Sigmoid colon (tissue), 7 donors: ENCODE data around the gene FCRL1. TPM values are rescaled to one million over a fixed set of nuclear protein-coding genes. Genes with fewer than 3 reads are reported as not detected.

Source experiments
- DNase-seq: peaks from one replicate; pipeline ENCODE4 v3.0.0-alpha.2; 2019
- H3K27ac ChIP-seq, 4 donors: fragments of 200-600 bp; sonication (generic); one replicate each; pipeline ENCODE4 v1.5.1; 2016 to 2019; ENCODE audit warnings: mild to moderate bottlenecking in 1 of 4
- H3K27me3 ChIP-seq, 3 donors: fragments of 200-600 bp; sonication (generic); one replicate each; pipeline ENCODE4 v1.5.1; 2019; ENCODE audit warnings: mild to moderate bottlenecking in 1 of 3
- H3K36me3 ChIP-seq, 4 donors: fragments of 200-600 bp; sonication (generic); one replicate each; pipeline ENCODE4 v1.5.1; 2016 to 2019
- H3K4me1 ChIP-seq, 4 donors: fragments of 200-600 bp; sonication (generic); one replicate each; pipeline ENCODE4 v1.5.1; 2017 to 2019
- H3K4me3 ChIP-seq, 4 donors: fragments of 200-600 bp; sonication (generic); one replicate each; pipeline ENCODE4 v1.5.1; 2017 to 2019; ENCODE audit warnings: mild to moderate bottlenecking in 2 of 4, moderate library complexity in 1 of 4
- H3K9me3 ChIP-seq, 4 donors: fragments of 200-600 bp in 3 of 4; sonication (generic) in 3 of 4; one replicate each; pipeline versions ENCODE4 v1.5.1 to v1.6.1; 2013 to 2019
- EP300 ChIP-seq, 4 donors: sonication (generic); formaldehyde crosslinking; IDR thresholded peaks; one replicate each; pipeline ENCODE4 v1.6.1; 2017; ENCODE audit warnings: antibody characterized with exemption in 4 of 4
- POLR2A ChIP-seq, 2 donors: fragments of 450-650 bp; IDR thresholded peaks; one replicate each; pipeline ENCODE4 v1.6.1; 2016; ENCODE audit warnings: antibody characterized with exemption in 2 of 2, mild to moderate bottlenecking in 2 of 2, moderate library complexity in 2 of 2
- POLR2AphosphoS5 ChIP-seq, 4 donors: sonication (generic); formaldehyde crosslinking; IDR thresholded peaks; one replicate each; pipeline ENCODE4 v1.6.1; 2017; ENCODE audit warnings: antibody characterized with exemption in 4 of 4
- WGBS, 2 donors: extraction: QIAGEN DNeasy Blood & Tissue Kit; methylation state at CpG; one replicate each; pipeline ENCODE4 v1.1.7; 2013; 5-methylcytosine and 5-hydroxymethylcytosine counted together
- intact Hi-C: fragments of 100-400 bp; cut with DNase I; formaldehyde crosslinking; loops from one replicate; pipeline ENCODE4 v1.15.1; 2023
- polyA plus RNA-seq, 3 donors: library from polyadenylated mRNA; stranded (reverse); fragments of 200-250 nt; gene quantifications; one replicate each; pipeline ENCODE4 v1.2.3, GENCODE V29; 2013
- total RNA-seq, 4 donors: library from RNA; depleted of rRNA; stranded (reverse); fragments of >200 nt; gene quantifications; one replicate each; pipeline ENCODE4 v1.1.0, GENCODE V29; 2016
- TF ChIP-seq, protein P1 (sequence below), 4 experiments: fragments of 450-650 bp in 3 of 4; fragments of 200-600 bp in 1 of 4; IDR thresholded peaks; one replicate each; pipeline ENCODE4 v1.5.1; 2016 to 2019; ENCODE audit warnings: antibody characterized with exemption in 4 of 4, mild to moderate bottlenecking in 3 of 4, moderate library complexity in 2 of 4
- donor health status: healthy with polysubstance abuse.
- donor health status: Bipolar disorder and iron deficiency.
- donor health status: healthy.

The FCRL1 gene
- total and polyA plus RNA-seq, 7 donors = 0.60 to 35.4 TPM; not detected in 5

DNA sequence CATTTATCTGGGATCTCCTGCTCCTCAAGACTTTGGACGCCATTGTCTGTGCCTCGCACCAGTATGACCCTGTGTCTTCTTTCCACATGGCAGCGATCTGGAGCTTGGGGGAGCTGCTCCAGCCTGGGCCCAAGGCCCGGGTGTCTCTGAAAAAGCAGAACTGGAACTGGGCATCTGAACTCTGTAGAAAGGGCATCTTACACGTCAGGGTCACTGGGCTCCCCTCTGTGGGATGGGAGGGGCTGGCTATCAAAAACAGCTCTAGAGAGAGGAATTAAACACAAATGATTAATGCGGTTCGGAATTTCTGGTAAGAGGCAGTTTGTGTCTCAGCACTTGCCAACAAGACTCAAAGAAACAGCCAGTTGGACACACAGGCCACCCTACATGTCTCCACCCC is 16.1 kb downstream of the FCRL1 start:
- Histone ChIP-seq H3K4me3 (no peak overlapping the region), H3K27ac (no peak overlapping the region), H3K4me1 (no peaks in the 10 kb centered on the region), H3K27me3 (no peaks in the 10 kb centered on the region), H3K9me3 (no peaks in the 10 kb centered on the region), H3K36me3 (no peaks in the 10 kb centered on the region)
- WGBS, 2 donors = 80 to 84% methylated on average over 7 of the region's 7 CpGs
- intact Hi-C loops = no loop called here
- no peak for DNase-seq
- TF ChIP-seq, protein P1, sequence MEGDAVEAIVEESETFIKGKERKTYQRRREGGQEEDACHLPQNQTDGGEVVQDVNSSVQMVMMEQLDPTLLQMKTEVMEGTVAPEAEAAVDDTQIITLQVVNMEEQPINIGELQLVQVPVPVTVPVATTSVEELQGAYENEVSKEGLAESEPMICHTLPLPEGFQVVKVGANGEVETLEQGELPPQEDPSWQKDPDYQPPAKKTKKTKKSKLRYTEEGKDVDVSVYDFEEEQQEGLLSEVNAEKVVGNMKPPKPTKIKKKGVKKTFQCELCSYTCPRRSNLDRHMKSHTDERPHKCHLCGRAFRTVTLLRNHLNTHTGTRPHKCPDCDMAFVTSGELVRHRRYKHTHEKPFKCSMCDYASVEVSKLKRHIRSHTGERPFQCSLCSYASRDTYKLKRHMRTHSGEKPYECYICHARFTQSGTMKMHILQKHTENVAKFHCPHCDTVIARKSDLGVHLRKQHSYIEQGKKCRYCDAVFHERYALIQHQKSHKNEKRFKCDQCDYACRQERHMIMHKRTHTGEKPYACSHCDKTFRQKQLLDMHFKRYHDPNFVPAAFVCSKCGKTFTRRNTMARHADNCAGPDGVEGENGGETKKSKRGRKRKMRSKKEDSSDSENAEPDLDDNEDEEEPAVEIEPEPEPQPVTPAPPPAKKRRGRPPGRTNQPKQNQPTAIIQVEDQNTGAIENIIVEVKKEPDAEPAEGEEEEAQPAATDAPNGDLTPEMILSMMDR (IDR thresholded peaks at IDR 0.05) = no peak
- no peak for TF ChIP-seq POLR2AphosphoS5 (IDR thresholded peaks at IDR 0.05)
- TF ChIP-seq POLR2A (IDR thresholded peaks at IDR 0.05) = no peak
- no peak for TF ChIP-seq EP300 (IDR thresholded peaks at IDR 0.05)

DNA sequence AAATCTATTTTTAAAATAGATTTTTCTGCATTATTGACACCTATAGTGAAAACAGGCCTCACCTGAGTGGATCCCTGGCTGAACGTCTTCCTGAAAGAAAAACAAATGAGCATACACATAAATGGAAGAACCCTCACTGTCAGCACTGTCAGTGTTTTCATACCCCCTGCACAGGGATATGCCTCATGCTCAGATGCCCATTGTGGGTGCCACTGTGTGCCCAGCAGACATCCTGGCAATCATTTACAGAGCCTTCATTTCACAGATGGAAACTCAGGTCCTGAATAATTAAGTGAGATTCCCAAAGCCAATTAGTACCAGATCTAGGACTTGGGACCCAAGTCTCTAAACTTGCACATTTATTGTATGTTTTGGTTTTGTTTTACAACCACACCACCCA is 19.9 kb downstream of the FCRL1 start:
- Histone ChIP-seq H3K4me1 (no peaks in the 10 kb centered on the region), H3K4me3 (no peak overlapping the region), H3K36me3 (no peaks in the 10 kb centered on the region), H3K27me3 (no peaks in the 10 kb centered on the region), H3K27ac (no peak overlapping the region), H3K9me3 (no peaks in the 10 kb centered on the region)
- 56 to 63% methylated on average over 1 of the region's 1 CpG for WGBS, 2 donors
- DNase-seq = no peak
- intact Hi-C loops = no loop called here
- TF ChIP-seq, protein P1 (IDR thresholded peaks at IDR 0.05) = no peak
- no peak for TF ChIP-seq POLR2AphosphoS5 (IDR thresholded peaks at IDR 0.05)
- TF ChIP-seq EP300 (IDR thresholded peaks at IDR 0.05) = no peak
- TF ChIP-seq POLR2A (IDR thresholded peaks at IDR 0.05) = no peak

DNA sequence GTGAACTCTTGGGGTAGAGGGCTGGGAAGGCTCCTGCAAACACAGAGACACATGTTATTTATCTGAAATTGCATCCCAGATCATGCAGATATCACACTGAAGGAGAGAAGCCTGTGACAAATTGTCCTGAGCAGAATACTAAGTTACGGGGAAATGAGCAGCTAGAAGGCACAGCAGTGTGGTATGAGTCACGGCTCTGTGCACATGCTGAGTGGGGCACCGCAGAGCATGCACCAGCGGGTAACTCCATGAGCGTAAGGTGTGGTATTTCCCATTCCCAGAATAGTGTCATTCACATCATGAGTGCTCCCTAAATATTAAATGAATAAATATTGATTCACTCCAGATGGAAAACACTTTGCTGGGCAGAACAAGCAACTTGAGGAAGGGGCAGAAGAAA is 21.7 kb downstream of the FCRL1 start:
- Histone ChIP-seq H3K9me3 (no peaks in the 10 kb centered on the region), H3K27me3 (no peaks in the 10 kb centered on the region), H3K36me3 (no peaks in the 10 kb centered on the region), H3K27ac (no peak overlapping the region), H3K4me3 (no peak overlapping the region), H3K4me1 (no peaks in the 10 kb centered on the region)
- TF ChIP-seq, protein P1 (IDR thresholded peaks at IDR 0.05) = no peak
- TF ChIP-seq POLR2A (IDR thresholded peaks at IDR 0.05) (no peak), EP300 (IDR thresholded peaks at IDR 0.05) (no peak), POLR2AphosphoS5 (IDR thresholded peaks at IDR 0.05) (no peak)
- intact Hi-C loops = no loop called here
- no peak for DNase-seq
- 70 to 88% methylated on average over 5 of the region's 5 CpGs for WGBS, 2 donors

DNA sequence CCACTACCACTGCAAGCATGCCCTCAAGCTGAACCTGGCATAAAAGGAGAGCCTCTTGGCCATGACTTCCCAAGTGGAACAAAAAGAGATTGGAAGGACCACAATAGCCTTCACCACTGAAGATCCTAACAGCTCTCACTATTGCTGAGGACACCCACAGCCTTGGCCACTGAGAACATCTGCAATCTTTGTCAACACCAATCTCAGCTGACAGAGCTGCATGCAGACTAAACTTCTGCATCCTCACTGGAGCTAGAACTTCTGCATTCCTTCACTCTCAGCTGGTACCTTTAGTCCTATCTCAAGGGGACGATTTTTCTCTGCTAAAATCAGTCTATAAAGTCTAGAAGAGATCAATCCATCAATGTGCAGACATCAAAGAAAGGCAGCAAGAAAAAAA is 34.7 kb downstream of the FCRL1 start:
- TF ChIP-seq POLR2A (IDR thresholded peaks at IDR 0.05) = no peak
- Histone ChIP-seq H3K36me3 (no peaks in the 10 kb centered on the region), H3K9me3 (no peaks in the 10 kb centered on the region), H3K27me3 (no peaks in the 10 kb centered on the region), H3K27ac (no peak overlapping the region), H3K4me1 (no peaks in the 10 kb centered on the region), H3K4me3 (no peak overlapping the region)
- DNase-seq = no peak
- WGBS, 2 donors = 29 to 59% methylated on average over 1 of the region's 1 CpG
- intact Hi-C loops = no loop called here

DNA sequence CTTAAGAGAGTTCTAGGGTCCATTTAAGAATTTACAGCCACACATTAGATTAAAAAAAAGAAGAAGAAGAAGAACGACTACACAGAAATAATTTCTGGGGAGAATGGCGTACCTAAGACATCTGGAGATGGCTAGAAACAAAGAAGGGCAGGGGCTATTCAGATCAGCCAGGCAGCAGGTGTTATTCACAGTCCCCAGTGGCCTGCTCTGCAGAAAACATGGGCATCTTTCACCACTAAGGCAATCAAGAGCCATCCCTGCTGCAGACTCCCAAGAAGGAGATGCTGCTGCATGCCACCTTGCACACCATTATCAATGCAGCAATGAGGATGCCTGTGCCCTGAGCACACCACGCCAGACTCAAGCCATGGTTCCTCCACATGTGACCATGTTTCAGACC is 35.1 kb downstream of the FCRL1 start:
- TF ChIP-seq POLR2A (IDR thresholded peaks at IDR 0.05) (no peak), POLR2AphosphoS5 (IDR thresholded peaks at IDR 0.05) (no peak), EP300 (IDR thresholded peaks at IDR 0.05) (no peak)
- TF ChIP-seq, protein P1 (IDR thresholded peaks at IDR 0.05) = no peak
- no peak overlapping the region for H3K4me3 ChIP-seq
- H3K36me3 ChIP-seq = no peaks in the 10 kb centered on the region
- H3K9me3 ChIP-seq = no peaks in the 10 kb centered on the region
- H3K27ac ChIP-seq = no peak overlapping the region
- intact Hi-C loops = no loop called here
- WGBS, 2 donors = 75 to 91% methylated on average over 3 of the region's 3 CpGs
- no peaks in the 10 kb centered on the region for H3K27me3 ChIP-seq
- no peak for DNase-seq
- H3K4me1 ChIP-seq = no peaks in the 10 kb centered on the region
